SIG-M5 treated with dmso at 0.1 percent for 504 hours (cell line): ENCODE measurements around the gene DUS2.

ENCODE experiments used
- DNase-seq: peaks from one replicate; lab custom pipeline; 2025; ENCODE audit not compliant: unreplicated experiment; lab: John Stamatoyannopoulos, UW

The DUS2 gene

GRCh38 chr16:68040506-68041288 lies 17.6 kb downstream of the DUS2 start:
- DNase-seq = peak; percentile 70

- DNase-seq = peak; percentile 81
Observed at GRCh38 chr16:68041783-68042182, 18.7 kb downstream of the DUS2 start.

- DNase-seq = no peak
Observed at GRCh38 chr16:68046106-68046505, 23.0 kb downstream of the DUS2 start.

GRCh38 chr16:68047987-68048386 lies 24.9 kb downstream of the DUS2 start:
- no peak for DNase-seq

GRCh38 chr16:68049449-68049848 lies 26.4 kb downstream of the DUS2 start:
- DNase-seq = no peak

GRCh38 chr16:68055395-68055794 lies 32.3 kb downstream of the DUS2 start:
- DNase-seq = no peak

GRCh38 chr16:68059804-68060203 lies 36.7 kb downstream of the DUS2 start:
- no peak for DNase-seq

GRCh38 chr16:68061396-68061795 lies 38.3 kb downstream of the DUS2 start:
- DNase-seq = no peak

- no peak for DNase-seq
Observed at GRCh38 chr16:68062910-68063393, 39.9 kb downstream of the DUS2 start.

GRCh38 chr16:68064791-68065365 lies 41.8 kb downstream of the DUS2 start:
- peak; percentile 65 for DNase-seq

- DNase-seq = no peak
Observed at GRCh38 chr16:68065716-68066305, 42.7 kb downstream of the DUS2 start.

GRCh38 chr16:68066763-68067162 lies 43.7 kb downstream of the DUS2 start:
- DNase-seq = no peak

- DNase-seq = no peak
Observed at GRCh38 chr16:68068926-68069325, 45.8 kb downstream of the DUS2 start.

- DNase-seq = no peak
Observed at GRCh38 chr16:68069511-68070248, 46.6 kb downstream of the DUS2 start.

- DNase-seq = no peak
Observed at GRCh38 chr16:68070249-68070730, 47.2 kb downstream of the DUS2 start.

GRCh38 chr16:68070806-68071517 lies 47.9 kb downstream of the DUS2 start:
- DNase-seq = no peak

- no peak for DNase-seq
Observed at GRCh38 chr16:68071518-68071901, 48.4 kb downstream of the DUS2 start.

GRCh38 chr16:68072038-68072695 lies 49.1 kb downstream of the DUS2 start:
- DNase-seq = no peak

GRCh38 chr16:68073902-68074760 lies 51.0 kb downstream of the DUS2 start:
- no peak for DNase-seq
